HuH-7 (cell line): ENCODE results near the gene MTMR10.

Experiments
- DNase-seq: peaks from one replicate; pipeline ENCODE4 v3.0.0; 2011; ENCODE audit warnings: low spot score

Gene MTMR10

DNA sequence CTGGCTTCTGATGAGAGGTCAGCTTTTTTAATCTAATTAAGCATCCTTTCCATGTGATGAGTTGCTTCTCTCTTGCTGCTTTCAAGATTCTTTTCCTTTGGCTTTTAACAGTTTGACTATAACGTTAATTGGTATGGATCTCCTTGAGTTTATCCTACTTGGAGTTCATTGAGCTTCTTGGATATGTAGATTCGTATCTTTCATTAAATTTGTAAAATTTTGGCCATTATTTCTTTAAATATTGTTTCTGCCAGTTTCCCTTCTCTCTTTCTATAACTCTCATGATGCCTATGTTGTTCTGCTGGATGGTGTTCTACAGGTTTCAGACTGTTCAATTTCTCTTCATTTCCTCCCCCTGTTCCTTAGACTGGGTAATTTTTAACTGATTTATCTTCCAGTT is 21.0 kb upstream of the MTMR10 start:
- DNase-seq: no peak

- no peak for DNase-seq
Observed at GRCh38 chr15:31010036-31010435, 18.6 kb upstream of the MTMR10 start.

GRCh38 chr15:31005660-31006059 is 14.2 kb upstream of the MTMR10 start:
- DNase-seq: no peak

DNA sequence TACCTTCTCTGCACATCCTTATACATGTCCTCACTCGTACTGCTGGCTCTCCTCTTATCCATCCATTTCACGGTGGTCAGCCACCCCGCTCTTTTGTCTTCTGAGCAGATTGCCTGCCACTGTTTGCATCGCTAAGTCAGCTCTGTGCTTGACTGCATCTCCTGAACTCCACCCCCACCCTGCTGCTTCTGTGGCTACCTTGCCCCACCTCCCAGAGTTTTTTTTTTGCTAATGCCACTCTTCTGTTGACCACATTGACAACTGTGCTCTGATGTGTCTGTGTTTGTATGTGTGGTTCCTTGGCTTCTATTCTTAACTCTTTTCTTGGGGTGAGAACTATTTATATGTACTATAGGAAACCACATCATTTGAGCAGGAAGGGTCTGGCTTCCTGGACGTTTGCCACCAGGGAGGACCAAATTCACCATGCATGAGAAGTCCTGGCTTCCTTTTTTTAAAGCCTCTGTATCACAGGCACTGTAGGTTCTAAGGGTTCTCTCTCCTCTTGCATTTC is 12.8 kb upstream of the MTMR10 start:
- DNase-seq: no peak

- DNase-seq: no peak
Observed at GRCh38 chr15:31001702-31002101, 10.3 kb upstream of the MTMR10 start.

DNA sequence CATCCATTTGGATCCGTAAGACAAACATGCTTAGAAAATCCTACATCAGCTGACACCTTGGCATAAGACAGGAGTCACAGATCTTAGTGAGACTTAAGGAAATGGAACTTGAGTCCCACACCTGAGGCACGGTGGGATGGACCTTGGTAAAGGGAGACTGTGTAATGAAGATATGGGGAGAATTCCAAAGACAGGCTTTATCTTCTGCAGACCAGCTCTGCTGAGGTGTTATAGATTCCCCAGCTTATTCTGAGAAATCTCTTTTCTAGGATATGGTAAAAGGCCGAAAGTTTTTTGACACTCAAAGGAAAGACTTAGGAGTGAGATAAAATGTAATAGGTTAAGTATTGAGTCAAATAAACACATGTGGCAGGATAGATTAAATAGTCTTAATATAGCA is 8.3 kb upstream of the MTMR10 start:
- no peak for DNase-seq

DNA sequence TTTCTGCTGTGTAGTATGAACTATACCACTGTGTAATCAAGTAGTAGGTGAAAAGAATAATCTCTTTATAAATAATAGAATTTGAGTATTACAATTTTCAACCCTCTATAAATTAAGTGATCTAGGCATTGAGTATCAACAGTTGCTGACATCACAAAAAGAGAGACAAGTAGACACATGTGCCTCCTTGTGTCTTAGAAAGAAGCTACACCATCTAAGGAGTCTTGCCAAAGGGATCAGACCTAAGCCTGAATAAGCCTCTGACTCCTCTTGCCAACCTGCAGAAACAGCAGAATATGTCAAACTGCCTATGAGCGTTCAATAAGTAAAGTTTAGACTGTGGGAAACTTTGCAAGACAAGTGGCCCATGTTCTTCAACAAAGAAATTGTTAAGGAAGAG is 5.8 kb upstream of the MTMR10 start:
- no peak for DNase-seq

DNA sequence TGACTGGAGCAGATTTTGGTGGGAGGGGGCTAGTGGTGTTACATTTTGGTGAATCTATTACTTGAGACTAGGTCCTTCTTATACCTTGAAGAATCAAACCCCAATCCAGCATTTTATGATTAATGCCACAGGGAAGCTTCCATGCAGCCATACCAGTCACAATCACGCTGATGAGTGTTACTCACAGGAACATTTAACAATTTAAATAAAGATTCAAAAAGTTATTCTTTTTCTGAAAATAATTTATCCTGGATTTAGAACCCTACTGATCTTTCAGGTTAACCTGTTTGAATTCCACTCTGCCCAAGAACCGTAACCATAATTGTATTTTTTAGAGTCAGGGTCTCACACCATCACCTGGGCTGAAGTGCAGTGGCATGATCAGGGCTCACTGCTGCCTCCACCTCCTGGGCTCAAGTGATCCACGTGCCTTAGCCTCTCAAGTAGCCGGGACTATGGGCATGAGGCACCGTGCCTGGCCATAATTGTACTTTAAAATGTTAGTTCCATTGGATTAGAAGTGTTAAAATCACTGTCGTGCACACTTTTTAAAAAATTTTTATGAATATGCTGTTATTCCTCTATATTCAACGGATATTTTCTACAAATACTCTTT is 929 bp upstream of the MTMR10 start:
- DNase-seq: no peak

- DNase-seq: no peak
Observed at GRCh38 chr15:30990446-30991254, 778 bp downstream of the MTMR10 start.

DNA sequence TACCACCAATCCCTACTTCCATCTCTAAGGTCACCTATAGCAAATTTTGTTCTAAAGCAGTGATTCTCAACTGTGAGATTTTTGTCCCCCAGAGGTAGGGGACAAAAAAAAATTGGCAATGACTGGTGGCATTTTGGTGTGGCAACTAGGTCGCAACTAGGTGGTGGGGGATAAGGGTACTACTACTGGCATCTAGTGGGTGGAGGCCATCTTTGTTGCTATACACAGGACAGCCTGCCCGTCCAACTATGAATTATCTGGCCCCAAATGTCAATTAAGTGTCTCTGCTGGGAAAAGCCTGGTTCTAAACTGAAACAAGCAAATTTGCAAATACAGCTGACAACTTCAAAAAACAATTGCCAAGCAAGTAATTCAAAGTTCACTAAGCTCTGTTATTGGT is 1.4 kb downstream of the MTMR10 start:
- DNase-seq: peak; percentile 36

DNA sequence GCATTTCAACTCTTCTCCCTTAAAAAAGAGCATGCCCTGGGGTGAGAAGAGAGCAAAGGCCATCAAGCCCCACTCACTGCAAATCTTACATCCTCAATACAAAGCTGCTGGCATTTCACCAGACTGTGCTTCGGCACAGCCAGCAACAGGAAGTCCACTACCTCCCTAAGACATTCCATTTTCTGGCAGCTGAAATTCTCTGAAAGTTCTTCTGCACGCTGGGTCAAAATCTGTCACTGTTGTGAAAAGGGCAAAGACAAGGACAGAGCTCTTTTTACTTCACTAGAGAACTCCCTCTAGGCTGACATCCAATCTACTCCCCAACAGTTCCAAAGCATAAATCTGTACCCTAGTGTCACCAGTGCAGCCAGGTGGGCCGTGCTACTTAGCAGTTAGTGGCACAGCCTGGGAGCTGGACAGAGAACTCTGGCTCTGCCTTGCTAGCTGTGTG is 6.3 kb downstream of the MTMR10 start:
- DNase-seq: no peak

- no peak for DNase-seq
Observed at GRCh38 chr15:30984542-30984941, 6.9 kb downstream of the MTMR10 start.

GRCh38 chr15:30984118-30984517 is 7.3 kb downstream of the MTMR10 start:
- DNase-seq: no peak

DNA sequence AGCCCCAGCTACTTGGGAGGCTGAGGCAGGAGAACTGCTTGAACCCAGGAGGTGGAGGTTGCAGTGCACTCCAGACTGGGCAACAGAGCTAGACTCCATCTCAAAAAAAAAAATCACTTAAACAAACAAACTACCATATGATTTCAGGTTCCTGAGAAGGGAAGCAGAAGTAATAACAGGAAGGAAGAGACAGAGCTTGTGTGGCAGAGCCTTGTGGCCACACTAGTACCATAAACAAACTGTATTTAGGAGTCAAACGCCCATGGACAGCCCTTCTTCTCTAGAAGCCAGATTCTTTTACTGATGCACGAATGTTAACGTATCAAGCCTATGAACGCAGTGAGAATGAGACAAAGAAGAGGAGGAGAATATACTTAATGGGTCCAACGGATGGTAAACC is 12.0 kb downstream of the MTMR10 start:
- DNase-seq: no peak

- no peak for DNase-seq
Observed at GRCh38 chr15:30978328-30978727, 13.1 kb downstream of the MTMR10 start.

GRCh38 chr15:30974112-30974511 is 17.3 kb downstream of the MTMR10 start:
- DNase-seq: no peak

GRCh38 chr15:30973379-30973778 is 18.0 kb downstream of the MTMR10 start:
- DNase-seq: no peak

- no peak for DNase-seq
Observed at GRCh38 chr15:30969724-30970123, 21.7 kb downstream of the MTMR10 start.

DNA sequence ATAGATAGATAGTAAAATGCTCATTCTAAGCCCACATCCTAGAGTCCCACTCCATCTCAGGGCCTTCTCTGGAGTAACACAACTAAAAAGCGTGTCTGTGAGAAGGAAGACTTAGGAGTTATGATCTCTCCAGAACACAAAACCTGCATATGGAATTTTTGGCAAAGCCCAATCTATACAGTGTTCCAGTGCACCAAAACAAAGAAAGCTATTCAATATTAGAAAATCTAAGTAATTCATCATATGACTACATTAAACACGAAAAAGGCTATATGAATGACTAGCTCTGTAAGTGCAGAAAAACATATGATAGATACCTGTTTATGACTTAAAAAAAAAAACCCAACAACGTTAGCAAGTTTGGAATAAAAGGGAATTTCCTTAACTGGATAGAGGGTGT is 27.7 kb downstream of the MTMR10 start:
- no peak for DNase-seq

GRCh38 chr15:30962659-30963058 is 28.8 kb downstream of the MTMR10 start:
- no peak for DNase-seq

- no peak for DNase-seq
Observed at GRCh38 chr15:30962079-30962478, 29.3 kb downstream of the MTMR10 start.

DNA sequence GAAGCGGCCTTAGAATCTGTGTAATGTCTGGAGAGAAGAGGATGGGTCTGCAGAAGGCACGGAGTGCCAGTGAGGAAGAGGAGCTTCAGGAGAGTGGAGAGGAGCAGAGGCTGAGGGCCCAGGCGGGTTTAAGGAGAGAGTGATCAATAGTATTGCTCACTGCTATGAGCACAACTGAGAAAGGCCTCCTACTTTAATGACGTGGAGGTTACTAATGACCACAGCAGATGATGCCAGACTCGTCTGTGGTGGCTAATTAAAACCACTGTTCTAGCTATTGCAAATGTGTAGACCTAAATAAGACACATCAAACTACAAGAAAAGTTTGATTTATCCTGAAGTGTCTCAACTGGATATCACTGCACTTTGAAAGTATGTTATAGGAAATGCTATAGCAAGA is 33.2 kb downstream of the MTMR10 start:
- no peak for DNase-seq
